ENCODE measurements around the gene UBAC2.

Gene UBAC2

DNA sequence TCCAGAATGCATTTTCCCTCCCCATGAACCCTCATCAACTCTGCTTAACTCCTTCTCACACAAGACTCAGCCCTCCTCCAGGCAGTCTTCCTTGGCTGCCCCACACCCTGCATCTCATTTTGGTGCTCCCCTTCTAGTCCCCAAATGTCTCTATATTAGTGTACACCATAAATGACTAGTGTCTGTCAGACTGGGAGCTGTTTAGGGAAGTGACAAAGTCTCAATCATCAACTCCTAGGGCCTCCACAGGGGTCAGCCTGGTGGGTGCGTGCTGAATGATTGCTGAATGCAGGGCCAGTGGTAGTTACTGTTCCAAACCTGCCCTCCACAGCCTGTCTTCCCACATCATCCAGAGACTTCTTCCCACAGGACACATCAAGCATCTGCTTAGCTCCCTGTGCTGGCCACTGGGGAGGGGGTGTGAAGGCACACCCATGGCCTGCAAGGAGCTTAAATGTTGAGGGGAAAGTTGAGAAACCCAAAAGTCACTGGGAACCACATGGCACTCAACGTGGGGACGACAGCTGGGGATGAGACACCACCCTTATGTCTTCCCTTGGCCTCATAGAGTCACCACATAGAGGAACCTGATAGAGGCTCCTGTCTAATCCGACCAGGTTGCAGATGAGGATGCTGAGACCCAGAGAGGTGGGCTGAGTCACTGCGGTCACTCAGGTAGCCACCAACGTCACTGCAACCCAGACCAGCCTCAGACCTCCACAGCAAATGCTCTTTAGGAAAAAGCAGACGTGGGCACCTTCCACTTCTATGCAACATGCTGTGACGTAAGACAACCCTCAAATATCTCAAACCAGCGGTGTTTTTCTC is 221.3 kb downstream of the UBAC2 start:
- DNase-seq, result peak; percentile 15

DNA sequence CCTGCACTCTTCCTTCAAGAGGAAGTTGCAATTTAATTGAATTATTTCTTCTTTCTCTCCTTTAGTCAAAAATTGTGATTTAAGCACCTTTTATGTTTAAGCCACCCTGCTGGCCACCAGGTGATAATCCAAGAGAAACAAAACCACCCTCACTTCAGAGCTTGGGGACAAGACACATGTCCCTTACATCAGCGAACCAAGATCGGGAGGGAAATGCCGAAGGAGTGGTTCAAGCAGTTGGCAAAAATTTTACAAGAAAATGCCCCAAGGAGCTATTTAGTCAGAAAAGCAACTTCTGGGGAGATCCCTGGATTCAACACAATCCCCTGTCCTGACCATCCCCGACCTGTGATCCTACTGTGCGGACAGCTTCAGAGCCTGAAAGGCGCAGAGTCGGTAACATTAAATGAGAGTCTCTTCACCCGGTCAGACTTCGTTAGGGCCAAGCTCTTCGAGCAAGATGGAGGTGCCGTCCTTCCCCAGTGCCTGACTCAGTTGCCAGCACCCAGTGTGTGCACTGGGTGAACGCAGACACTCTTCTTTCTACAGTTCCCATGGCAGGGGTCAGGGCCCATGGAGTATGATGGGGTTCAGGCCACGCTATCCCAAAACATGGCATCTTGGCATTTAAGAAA is 222.0 kb downstream of the UBAC2 start:
- DNase-seq, result no peak

DNA sequence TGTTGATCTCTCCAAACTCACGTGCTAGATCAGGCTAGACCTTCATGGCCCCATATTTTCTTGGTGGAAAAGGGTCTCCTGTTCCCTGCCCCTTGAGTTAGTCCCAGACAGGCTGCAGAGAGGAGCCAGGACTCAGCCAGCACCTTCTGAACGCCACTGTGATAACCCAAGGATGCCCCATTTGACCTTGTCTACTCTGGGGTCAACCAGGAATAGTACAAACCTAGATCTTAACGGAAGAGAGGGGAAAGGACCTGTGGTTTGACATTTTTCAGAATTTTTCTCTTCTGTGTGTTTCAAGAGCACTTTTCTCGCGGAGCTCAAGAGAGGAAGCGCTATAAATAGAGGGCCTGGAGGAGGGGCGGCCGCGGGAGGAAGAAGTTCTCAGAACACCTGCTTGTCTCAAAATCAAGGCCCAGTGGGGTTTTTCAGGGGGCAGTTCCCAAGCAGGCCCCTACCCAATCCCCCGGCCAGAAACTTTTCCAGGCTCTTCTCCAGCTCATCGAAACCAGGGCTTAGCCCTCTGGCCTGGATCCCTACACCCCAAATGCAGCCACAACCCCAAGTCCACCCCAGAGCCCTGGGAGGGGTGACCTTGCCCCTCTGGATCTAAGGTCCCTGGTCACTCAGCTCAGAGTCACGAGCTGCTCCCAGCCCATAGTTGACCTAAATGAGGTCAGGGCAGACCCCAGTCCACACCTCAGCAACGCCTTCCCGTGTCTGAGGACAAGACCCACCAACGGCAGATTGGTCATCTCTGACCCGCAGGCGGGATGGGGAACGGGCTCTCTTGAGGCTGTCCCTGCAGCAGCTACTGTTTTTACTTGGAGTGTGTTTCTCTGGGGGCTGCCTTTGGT is 225.1 kb downstream of the UBAC2 start:
- DNase-seq, result peak; percentile 32

DNA sequence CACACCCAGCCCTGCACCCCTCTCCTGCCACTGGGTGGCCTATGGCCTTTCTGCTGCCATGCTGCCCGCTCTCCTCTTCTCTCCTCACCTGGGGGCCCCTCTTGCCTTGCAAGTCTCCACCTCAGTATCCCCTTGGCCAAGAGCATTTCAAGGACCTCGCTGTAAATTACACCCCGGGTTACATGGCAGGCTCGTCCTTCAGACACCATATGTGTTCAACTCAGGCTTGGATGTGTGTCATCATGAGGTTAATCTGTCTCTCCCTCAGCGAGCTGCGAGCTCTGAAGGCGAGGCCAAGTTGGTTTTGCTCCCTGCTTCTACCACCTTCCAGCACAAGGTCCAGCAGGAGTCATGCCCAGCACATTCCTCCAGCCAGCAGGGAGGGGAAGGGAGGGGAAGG is 225.8 kb downstream of the UBAC2 start:
- no peak for DNase-seq

DNA sequence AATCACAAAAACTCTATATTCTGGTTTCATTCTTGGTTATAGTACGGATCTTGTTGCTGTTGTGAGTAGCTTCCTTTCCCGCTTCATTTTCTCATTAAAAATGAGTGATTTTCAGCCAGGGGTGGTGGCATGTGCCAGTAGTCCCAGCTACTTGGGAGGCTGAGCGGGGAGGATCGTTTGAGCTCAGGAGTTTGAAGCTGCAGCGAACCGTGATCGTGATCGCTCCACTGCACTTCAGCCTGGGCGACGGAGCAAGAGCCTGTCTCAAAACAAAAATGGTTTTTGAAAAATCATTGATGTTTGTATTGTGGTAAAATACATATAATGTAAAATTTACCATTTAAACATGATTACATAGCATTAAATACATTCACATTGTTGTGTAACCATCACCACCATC is 229.0 kb downstream of the UBAC2 start:
- no peak for DNase-seq

DNA sequence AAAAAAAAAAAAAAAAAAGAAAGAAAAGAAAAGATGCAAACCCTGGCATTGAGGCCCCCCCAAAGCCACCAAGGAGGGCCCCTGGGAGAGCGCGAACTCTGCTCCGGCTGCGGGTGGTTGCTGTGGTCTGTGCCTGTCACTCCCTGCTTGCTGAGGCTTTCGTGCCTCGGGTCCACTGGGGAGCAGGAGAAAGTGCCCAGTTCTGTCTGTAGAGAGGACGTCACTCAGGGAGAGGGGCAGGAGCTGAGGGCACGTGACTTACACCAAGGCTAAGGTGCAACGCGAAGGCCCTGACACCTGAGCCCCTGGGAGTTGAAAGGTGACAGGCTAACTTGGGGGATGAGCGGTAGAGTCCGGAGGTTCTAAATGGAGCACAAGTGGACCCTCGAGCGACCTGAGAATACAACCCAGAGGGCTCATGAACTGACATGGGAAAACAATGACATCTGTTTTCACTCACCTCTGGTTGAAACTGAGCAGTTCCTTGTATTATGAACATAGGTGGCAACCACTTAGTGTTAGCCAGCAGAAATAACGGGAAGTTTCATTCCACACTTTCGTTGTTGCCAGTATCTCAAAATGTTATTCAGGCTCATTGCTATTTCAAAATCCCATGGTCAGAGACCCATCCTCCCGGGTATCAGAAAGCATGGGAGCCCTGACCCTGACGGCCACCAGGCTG is 231.4 kb downstream of the UBAC2 start:
- DNase-seq, result no peak

DNA sequence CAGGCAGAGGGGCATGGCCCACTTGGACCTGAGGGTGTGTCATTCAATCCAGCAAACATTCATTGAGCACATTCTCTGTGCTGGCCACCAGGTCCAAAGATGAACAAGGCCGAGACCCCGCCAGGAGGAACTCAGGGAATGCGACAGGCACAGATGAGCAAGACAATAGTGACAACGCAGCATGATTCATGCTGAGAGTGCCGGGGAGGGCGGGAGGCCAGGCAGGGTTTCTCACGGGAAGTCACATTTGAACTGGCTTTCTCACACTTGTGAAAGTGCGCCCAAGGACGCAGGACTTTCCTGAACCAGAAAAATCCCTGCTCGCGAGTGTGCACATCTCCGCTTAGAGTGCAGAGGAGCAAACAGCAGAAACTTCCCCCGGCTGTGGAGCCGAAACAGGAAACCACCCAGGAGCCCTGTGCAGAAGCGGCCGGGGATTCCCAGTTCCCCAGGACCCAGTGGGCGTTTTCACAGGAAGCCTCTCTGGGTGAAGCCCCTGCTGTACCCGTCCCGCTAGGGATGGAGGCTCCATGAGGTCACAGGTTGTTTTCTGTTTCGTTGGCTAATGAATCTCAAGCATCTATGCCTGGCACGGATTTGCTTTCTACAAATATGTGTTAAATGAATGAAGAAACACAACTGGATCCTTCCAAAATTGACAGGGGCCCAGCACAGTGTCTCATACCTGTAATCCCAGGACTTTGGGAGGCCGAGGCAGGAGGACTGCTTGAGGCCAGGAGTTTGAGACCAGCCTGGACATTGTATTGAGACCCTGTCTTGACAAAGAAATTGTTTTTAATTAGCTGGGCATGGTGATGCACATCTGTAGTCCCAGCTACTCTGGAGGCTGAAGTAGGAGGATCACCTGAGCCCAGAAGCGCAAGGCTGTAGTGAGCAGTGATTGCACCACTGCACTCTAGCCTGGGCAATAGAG is 232.2 kb downstream of the UBAC2 start:
- DNase-seq, result peak; percentile 26

DNA sequence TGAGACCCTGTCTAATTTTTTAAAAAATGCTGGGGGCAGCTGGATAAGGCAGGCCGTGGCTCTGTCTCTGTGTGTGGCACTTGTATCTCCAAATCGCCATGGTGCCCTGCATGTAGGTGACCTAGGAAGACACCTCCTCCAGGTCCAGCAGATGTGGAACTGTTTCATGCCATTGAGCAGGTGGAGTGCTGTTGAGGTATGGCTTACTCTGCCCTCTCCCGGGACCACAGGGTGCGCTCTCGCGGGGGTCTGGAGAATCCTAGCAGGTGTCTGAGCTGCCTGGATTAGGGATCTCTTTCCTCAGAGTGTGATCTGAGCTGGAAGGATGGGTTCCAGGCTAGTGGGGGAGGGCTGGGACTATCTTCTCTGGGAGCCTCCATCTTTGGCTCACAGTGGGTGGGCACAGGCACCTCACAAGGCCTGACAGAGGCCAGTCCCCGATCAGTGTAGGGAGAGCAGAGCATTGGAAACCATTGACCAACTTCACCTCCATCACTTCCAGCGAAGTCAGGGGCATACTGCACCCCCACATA is 233.0 kb downstream of the UBAC2 start:
- no peak for DNase-seq

DNA sequence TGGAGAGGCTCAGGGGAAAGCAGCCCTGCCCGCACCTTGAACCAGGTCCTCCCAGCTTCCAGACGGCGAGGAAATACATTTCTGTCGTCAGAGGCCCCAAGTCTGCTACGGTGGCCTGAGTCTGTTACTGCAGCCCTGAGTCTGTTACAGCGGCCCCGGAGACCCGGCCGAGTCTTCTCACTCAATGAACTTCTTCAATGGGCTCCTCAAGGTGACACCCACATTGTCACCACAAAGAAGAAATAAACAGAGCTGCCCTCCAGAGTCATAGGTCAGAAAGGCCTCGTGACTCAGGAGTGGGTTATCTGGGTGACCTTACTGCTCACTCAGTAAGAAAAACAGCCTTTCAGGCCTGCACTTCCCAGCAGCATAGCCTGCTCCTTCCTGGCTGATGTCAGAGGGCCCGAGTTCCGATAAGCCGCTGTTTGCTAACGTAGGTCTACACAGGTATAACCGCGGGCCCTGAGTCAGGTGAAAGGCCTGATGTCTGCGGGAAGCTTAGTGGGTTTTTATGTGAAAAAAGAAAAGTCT is 233.7 kb downstream of the UBAC2 start:
- DNase-seq, result no peak

DNA sequence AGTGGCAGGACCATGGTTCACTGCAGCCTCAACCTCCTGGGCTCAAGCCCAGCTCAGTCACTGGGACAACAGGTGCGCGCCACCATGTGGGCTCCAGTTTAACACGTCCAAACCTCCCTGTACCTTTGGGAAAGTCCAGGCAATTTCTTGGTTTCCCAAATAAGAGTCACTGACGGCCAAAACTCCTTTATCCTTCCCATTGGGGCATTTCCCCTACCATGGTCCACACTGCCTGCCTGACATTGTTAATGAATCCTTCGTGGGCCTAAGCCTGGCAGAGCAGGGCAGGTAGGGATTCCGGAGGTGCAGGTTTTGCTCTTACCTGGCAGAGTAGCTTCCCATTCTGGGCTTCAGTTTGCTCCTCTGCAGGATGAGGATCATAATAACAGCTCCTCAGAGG is 234.5 kb downstream of the UBAC2 start:
- no peak for DNase-seq

DNA sequence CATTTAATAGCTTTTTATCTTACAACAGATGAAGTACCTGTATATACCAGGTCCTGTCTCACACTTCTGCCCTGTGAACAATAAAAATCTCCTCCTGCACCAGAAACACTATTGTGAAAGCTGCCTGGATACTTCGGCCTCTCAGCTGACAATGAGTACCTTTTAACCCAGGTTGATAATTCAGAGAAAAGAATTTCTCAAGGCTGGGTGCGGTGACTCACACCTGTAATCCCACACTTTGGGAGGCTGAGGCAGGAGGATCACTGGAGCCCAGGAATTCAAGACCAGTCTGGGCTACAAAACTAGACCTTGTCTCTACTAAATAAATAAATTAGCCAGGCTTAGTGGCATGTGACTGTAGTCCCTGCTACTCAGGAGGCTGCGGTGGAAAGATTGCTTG is 235.3 kb downstream of the UBAC2 start:
- DNase-seq, result no peak

Data from hematopoietic multipotent progenitor cell treated with erythropoietin and hydrocortisone succinate and interleukin-3 and kit ligand, for 6 days (in vitro differentiated cells).